ENCODE results near the gene RNF181.

GRCh38 chr2:85642725-85643124, 47.2 kb downstream of the RNF181 start:
- TF ChIP-seq RCOR1 (IDR thresholded peaks at IDR 0.05; ENCODE audit: low read depth, low read length) (no peak), POLR2A (IDR thresholded peaks at IDR 0.05; ENCODE audit: low read length) (no peak), EP300 (IDR thresholded peaks at IDR 0.05) (no peak), JUN (IDR thresholded peaks at IDR 0.05) (no peak), RNF2 (IDR thresholded peaks at IDR 0.05; ENCODE audit: borderline replicate concordance, low read depth) (no peak), SMC3 (IDR thresholded peaks at IDR 0.05) (no peak), CTCF (IDR thresholded peaks at IDR 0.05) (no peak), CBX8 (IDR thresholded peaks at IDR 0.05) (no peak), REST (IDR thresholded peaks at IDR 0.05) (no peak), KDM1A (IDR thresholded peaks at IDR 0.05; ENCODE audit: low read depth) (no peak)
